Activated CD4-positive, alpha-beta T cell treated with anti-CD3 and anti-CD28 coated beads, Interleukin-2, Interleukin-6, amounts not matched to agents 100 ng/mL and 50 ng/mL, durations not matched to agents 16 hours and 8 hours (primary cell): ENCODE results near the gene KLRC3.
"Not testable (repeated sequence)": the region's sequence is repeated elsewhere in the genome, so short reads cannot be mapped to it uniquely, and the experiment has no call there.

Experiments used
- DNase-seq: peaks from one replicate; pipeline ENCODE4 v3.0.0-alpha.2; 2020

KLRC3 gene

GRCh38 chr12:10420334-10420733, at the start of gene KLRC3:
TSS of gene KLRC3 (minus strand) at chr12:10420595. CDS start at chr12:10420550, 45 bp downstream.
- not testable (repeated sequence) for DNase-seq

- no peak for DNase-seq
Observed at GRCh38 chr12:10469701-10470100, 49.3 kb upstream of the KLRC3 start.

GRCh38 chr12:10466311-10466710, 45.9 kb upstream of the KLRC3 start:
- no peak for DNase-seq

DNA sequence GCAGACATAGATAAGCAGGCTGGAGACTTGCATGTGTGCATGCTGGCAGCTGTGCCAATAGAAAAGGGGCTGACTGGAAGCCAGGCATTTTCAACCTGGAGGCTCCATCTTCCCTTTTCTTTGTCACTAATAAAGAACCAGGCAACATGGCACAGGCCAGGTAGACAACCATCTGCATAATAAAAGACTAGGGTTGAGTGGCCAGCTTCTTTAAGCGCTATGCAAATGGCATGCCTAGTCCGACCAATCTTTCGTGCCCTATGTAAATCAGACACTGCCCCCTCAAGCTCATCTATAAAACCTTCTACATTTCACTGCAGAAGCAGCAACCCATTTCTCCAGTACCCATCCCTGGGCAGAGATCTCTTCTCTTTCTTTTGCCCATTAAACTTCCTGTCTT, 37.4 kb upstream of the KLRC3 start:
- no peak for DNase-seq

DNA sequence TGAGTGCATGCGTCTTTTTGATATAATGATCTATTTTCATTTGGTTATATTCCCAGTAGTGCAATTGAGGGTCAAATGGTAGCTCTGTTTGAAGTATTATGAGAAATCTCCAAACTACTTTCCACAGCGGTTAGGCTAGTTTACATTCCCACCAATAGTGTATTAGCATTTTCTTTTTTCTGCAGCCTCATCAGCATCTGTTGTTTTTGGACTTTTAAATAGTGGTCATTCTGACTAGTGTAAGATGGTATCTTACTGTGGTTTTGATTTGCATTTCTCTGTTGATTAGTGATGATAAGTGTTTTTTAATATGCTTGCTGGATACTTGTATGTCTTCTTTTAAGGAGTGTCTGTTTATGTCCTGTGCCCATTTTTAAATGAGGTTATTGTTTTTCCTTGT, 36.5 kb upstream of the KLRC3 start:
- no peak for DNase-seq

GRCh38 chr12:10455766-10456165, 35.4 kb upstream of the KLRC3 start:
- no peak for DNase-seq

- DNase-seq: no peak
Observed at GRCh38 chr12:10454531-10454930, 34.1 kb upstream of the KLRC3 start.

- DNase-seq: no peak
Observed at GRCh38 chr12:10453156-10453555, 32.8 kb upstream of the KLRC3 start, which contains the start of gene KLRC1. TSS of gene KLRC1 (minus strand) at chr12:10453377. CDS start at chr12:10451156, 2,221 bp downstream.

- no peak for DNase-seq
Observed at GRCh38 chr12:10448236-10448635, 27.8 kb upstream of the KLRC3 start.

DNA sequence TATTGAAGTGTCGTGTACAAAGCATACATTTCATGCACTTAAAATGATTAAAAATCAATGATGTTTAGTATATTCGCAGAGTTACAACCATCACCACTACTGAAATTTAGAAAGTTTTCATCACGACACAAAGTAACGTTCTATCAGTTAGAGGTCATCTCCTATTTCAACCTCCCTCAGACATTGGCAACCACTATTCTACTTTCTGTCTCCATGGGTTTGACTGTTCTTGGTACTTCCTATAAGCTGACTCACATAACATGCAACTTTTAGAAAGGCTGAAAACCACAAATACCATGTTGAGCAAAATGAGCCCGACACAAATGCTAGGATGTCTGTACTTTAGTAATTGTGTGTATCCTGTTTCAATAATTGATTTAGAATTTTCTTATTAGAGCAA, 25.7 kb upstream of the KLRC3 start:
- DNase-seq: peak; percentile 20

DNA sequence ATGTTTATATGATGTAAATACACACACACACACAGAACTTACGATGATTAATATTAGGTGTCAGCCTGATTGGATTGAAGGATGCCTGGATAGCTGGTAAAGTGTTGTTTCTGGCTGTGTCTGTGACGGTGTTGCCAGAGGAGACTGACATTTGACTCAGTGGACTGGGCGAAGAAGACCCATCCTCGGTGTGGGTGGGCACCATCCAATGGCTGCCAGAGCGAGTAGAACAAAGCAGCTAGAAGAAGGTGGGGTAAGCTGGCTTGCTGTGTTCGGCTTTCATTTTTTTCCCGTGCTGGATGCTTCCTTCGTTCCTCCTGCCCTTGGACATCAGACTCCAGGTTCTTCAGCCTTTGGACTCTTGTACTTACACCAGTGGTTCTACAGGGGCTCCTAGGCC, 20.7 kb upstream of the KLRC3 start:
- not testable (repeated sequence) for DNase-seq

GRCh38 chr12:10439608-10440274, 19.3 kb upstream of the KLRC3 start:
- not testable (repeated sequence) for DNase-seq

DNA sequence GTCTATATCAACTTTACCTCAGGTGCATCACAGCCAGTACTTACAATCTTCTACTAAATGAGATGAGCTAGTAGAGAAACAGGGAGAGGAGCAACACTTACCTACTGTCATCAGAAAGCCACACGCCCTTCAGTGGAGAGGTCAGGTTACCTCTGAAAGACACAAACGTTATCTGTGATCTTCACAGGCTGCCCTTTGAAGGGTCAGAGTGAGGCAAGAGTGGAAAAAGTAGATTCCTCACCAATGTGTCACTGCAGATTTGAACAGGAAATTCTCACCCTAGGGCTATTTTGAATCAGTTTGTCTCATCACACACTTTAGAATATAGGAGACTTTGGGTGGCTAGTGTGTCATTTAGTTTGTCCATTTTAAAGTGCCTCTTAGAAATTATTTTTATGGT, 17.2 kb upstream of the KLRC3 start:
- DNase-seq: not testable (repeated sequence)

DNA sequence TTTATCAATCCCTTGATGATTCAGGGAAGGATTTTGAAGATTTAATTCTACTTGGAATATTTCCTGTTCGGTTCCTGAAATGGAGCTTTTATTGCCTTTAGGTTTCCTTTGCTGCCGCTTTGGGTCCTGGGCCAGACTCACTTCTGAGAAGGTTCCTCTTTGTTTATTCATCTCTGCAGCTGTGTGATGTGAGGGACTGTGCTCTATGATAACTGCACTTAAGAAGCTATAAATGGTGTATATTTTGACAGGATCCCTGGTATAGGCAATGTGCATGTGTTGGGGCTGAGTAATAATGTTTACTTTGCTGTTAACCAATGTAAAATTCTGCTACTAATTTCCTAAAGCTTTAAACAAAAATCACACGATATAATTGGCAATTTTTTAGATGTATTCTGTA, 15.4 kb upstream of the KLRC3 start, which contains the start of gene KLRC2:
Gene KLRC2 (minus strand): TSS at position 195 of the 400 bp plus-strand sequence. CDS start 24 bp downstream, at position 171.
- DNase-seq: not testable (repeated sequence)

DNA sequence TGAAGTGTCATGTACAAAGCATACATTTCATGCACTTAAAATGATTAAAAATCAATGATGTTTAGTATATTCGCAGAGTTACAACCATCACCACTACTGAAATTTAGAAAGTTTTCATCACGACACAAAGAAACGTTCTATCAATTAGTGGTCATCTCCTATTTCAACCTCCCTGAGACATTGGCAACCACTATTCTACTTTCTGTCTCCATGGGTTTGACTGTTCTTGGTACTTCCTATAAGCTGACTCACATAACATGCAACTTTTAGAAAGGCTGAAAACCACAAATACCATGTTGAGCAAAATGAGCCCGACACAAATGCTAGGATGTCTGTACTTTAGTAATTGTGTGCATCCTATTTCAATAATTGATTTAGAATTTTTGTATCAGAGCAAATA, 10.2 kb upstream of the KLRC3 start:
- DNase-seq: not testable (repeated sequence)

- not testable (repeated sequence) for DNase-seq
Observed at GRCh38 chr12:10425938-10426337, 5.5 kb upstream of the KLRC3 start.

DNA sequence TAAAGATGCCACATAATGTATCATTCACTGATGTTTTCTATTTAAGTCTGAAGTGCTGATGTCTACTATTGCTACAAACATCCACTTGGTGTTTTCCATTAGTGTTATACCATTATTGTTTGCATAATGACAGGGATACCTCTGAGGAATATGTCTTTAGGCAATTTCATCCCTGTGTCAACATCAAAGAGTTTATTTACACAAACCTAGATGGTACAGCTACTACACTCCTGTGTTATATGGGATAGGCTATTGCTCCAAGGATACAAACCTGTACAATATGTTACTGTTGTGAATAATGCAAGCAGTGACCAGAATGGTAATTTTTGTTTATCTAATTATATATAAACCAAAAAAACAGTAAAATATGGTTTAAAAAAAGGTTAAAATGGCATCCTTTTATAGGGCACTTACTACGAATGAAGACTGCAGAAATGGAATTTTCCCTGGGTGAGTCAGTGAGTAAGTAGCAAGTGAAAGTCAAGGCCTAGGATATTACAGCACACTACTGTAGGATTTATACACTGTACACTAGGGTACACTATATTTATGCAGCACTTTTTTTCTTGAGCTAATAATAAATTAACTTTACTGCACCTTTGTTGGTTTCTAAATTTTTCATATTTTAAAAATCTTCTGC, 4.0 kb upstream of the KLRC3 start:
- DNase-seq: not testable (repeated sequence)

DNA sequence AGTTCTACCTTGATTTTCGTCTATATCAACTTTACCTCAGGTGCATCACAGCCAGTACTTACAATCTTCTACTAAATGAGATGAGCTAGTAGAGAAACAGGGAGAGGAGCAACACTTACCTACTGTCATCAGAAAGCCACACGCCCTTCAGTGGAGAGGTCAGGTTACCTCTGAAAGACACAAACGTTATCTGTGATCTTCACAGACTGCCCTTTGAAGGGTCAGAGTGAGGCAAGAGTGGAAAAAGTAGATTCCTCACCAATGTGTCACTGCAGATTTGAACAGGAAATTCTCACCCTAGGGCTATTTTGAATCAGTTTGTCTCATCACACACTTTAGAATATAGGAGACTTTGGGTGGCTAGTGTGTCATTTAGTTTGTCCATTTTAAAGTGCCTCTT, 1.8 kb upstream of the KLRC3 start:
- peak; percentile 9 for DNase-seq

- no peak for DNase-seq
Observed at GRCh38 chr12:10409392-10409791, 11.0 kb downstream of the KLRC3 start, which contains the start of gene KLRC4. TSS of gene KLRC4 (minus strand) at chr12:10409757. CDS start at chr12:10409575, 182 bp downstream.

GRCh38 chr12:10408842-10409241, 11.6 kb downstream of the KLRC3 start:
- DNase-seq: no peak

DNA sequence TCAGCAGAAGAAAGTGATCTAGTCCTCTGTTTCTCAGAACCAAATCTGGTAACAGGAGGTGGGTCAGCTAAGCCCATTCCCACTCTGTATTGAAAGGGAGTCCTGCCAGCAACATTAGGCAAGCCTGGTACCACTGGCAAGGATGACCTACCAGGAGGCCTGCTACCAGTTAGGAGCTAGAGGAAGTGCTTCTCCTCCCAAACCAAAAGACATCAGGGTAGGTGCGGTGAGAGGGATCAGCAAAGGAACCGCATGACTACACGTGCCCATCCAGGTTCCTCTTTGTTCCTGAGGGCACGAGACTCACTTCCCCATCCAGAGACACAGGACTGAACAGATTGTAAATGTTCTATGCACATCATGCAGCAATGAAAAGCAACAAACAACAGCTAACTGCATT, 13.7 kb downstream of the KLRC3 start:
- no peak for DNase-seq

- DNase-seq: no peak
Observed at GRCh38 chr12:10405294-10405693, 15.1 kb downstream of the KLRC3 start.

- no peak for DNase-seq
Observed at GRCh38 chr12:10404798-10405197, 15.6 kb downstream of the KLRC3 start.

DNA sequence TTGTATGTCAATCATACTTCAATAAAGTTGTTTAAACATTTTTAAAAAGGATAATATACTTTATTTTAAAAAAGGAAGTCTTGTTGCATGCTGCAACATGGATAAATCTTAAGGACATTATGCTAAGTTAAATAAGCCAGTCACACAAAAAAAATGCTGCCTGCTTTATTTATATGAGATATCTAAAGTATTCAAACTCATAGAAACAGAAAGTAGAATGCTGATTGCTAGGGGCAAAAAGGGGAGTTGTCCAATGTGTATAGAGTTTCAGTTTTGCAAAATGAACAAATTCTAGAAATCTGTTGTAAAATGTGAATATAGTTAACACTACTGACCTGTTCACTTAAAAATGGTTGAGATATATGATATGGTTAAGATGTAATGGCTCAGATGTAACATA, 19.6 kb downstream of the KLRC3 start:
- DNase-seq: no peak
